ENCODE measurements around the gene ST6GALNAC3.

The ST6GALNAC3 gene

DNA sequence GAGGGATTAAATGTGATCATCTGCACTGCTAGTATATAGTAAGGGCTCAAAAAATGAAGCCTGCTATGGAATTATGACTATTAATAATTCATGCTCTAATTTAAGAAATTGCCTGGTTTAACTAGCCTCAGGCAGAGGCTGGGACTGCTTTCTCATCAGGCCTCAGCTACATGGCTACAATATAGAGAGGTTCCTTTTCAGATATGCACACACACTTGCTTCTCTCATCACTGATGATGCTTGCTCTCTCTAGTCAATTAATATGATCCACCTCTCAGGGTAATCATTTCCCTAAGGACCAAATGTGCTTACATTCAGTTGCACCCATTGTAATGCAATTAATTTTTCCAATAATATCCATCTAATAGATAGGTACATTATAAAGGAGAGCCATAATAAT is 467.8 kb downstream of the ST6GALNAC3 start:
- no peak for DNase-seq

DNA sequence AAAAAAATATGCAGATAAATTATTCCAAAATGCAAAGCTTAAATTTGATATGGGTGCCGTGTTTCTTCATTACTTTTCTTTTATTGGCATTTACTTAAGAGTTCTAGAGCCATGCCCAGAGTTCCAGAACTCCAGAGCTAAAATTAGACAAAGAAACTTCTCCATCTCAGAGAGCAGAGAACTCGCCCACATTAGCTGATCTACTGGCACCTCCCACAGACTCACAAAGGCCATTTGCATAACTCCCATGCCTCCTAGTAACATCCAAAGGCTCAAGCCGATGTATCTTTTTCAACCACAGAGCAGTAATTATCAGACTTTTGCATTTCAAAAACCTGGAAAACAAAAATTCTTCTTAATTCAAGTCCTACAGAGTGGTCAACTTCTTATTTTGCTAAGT is 468.9 kb downstream of the ST6GALNAC3 start:
- DNase-seq = no peak

DNA sequence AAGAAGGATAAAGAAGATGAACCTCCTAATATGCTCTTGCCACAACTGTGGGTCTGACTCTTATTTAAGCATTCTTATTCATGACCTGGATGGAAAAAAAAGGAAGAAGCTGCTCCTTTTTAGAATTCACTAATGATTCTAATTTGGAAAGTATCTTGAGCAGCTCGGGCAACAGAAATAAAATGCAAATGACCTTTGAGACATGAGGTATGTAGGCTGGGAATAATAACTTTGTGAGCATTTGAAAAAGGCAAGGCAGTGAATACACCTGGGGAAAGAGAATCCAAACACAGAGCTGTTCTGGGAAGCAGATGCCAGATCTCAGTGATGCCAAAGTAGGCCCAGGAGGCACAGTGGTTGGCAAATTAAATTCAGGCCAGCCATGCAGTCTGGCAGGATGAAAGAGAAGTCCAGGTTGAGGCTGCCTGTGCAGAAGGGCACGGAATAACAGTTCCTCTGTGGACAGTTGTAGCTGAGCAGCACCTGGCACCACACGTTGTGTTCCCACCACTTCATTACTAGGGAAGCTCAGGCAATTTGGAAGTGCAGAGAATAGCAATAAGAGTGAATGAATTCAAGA is 471.9 kb downstream of the ST6GALNAC3 start:
- DNase-seq = no peak

DNA sequence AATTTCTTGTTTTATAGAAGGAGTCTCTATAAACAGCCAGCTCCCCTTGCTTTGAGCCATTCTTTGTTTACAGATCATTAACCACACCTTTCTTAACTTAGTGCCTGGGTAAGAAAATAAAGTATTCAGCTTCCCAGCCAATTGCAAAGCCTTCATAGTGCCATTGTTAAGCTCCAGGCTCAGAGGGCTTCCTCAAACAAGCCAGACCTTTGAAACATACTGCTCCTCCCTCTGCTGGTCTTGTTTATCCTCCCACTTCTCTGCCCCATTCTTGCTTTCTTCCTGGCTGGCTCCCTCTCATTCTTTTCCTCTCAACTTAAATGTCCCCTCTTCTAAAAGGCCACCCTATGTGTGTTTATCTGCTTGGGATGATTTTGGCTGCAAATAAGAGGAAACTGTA is 473.4 kb downstream of the ST6GALNAC3 start:
- DNase-seq = no peak

DNA sequence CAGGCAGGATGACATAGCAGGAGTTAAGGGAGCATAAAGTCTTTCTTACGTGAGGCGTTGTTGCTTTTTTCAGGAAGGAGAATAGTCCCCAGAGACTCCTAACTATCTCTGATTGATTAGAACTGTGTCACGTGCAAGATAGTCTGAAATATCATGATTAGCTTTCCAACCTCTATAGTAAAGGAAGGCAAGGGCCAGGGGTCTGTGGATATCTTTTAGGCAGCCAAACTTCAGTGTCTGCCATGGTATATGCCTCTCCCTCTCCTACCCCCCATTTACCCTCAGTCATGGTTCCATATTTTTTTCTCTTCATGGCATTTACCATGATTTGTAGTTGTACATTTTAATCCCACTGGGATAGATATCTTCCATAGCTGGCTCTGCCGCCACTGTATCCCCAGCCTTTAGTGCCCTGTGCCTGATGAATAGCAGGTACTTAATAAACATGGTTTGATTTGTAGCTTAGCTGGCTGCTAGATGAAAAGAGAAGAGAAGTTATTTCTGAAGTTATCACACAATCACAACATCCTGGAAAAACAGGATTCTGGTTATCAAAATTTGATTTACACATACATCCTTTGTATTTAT is 474.1 kb downstream of the ST6GALNAC3 start:
- DNase-seq = no peak

DNA sequence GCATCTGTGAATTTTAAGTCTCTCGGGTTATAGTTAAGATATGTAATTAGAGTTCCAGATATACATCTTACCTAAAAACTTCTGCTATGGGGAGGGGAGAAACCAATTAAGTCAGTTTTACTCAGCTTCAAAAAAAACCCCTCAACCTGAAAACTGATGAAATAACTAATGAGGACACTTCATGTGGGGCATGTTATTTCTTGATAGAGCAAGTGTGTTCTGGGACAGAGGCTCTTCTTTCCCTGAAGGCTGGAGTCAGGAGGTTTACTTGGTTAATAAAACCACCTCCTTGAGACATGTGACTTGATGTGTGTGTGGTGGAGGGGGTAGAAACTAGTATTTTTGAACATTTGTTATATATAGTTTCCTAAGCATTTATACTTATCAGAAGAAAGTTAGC is 479.7 kb downstream of the ST6GALNAC3 start:
- DNase-seq = no peak

DNA sequence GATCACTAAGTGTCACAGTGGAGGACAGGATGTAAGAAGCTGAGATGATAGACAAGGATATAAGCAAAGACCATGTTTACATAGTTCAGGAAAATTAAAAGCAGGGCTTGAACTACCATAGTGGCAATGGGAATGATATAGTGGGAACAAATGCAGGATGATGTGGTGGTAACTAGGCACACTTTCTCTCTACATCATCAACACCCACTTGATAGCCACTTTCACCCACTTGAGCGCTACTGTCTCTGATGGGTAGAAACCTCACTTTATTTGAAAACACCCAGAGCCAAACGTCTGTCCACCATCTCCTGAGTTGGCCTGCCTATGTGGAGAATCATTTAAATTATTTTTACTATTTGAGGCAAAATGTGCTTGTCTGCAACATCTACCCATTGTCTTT is 487.7 kb downstream of the ST6GALNAC3 start:
- no peak for DNase-seq

DNA sequence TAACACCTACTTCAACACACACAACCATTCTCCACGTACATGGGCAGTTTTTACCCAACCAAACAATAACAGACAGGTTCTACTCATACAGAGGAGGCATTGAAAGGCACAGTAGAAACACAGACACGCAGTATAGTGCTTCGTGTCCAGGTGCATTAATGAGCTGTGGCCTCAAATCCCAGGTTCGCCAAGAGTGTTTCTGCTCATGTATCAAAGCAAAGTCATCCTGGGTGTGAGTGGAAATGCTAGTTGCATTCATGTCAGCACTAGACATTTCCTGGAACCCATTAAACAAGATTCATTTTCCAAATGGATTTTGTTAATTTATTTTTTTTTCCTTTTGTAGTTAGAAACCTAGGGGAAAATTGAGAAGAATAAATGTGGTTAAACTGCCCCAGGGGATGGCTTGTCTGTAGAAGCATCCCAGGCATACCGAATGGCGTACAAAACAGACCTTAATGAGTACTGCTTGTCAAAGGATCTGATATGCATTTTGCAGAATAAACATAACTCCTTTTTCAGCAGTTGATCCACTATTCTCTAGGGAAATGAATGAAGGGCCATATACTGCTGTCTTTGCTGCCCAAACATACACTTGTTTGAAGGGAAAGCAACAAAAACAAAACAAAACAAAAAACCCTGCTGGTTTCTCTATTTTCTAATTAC is 494.2 kb downstream of the ST6GALNAC3 start:
- no peak for DNase-seq

DNA sequence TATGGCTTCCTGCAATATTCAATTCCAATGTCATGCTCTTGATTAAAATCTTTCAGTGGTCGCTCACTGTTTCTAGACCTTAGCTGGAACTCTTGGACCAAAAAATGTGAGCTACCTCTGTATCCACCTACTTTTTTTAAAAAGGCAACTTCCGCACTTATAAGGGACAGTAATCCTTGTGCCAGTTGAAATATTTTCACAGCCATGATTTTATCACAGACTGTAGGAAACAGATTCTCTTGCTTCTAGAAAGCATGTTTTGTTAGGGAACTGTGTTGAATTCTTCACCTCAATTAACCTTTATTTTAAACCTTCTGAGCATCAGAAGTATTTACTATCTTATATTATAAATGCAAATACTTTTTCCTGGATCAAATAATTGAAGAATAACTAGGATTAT is 496.7 kb downstream of the ST6GALNAC3 start:
- no peak for DNase-seq

DNA sequence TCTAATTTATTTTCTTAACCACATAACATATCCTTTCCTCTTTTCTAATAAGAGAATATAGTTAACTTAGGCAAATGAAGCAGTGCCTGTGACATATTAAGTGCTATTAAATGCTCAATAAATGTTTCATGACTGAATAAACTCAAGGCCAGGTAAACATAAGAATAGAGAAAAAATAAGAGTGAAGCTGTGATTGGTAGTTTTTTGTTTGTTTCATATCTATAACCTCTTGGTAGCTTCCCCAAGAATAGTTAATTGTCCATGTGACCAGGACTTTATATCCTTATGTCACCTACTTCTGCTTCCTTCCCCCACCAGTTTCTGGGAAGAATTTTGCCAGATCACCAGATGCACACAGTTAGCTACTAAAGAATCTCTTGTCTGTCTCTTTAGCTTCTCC is 497.7 kb downstream of the ST6GALNAC3 start:
- DNase-seq = no peak

DNA sequence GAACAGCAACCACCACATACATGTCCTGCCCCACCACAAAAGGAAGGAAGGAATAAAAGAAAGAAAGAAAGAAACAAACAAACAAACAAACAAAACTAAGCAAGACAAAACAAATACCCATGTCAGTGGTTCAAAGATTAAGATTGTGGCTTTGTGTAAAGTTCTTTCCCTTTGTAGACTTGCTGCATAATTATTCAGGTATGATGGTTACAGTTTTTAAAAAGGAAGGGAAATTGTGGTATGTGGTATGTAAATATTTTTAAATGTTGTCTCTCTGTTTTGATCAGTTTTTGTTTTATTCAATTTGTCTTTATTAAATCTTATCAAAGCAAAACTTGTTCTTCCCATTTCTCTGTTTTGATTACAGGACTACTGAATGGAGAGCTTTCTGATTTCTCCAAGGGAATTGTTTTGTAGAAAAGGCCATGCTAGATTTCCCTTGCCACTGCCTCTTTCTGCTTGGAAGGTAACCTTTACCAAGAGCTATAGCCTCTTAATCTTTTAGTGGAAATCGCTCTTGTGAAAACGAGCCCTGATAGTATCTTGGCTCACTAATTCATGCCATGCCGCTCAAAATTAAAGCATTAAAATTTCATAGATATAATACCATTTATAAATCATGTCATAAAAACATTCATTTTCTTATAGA is 502.5 kb downstream of the ST6GALNAC3 start:
- no peak for DNase-seq

DNA sequence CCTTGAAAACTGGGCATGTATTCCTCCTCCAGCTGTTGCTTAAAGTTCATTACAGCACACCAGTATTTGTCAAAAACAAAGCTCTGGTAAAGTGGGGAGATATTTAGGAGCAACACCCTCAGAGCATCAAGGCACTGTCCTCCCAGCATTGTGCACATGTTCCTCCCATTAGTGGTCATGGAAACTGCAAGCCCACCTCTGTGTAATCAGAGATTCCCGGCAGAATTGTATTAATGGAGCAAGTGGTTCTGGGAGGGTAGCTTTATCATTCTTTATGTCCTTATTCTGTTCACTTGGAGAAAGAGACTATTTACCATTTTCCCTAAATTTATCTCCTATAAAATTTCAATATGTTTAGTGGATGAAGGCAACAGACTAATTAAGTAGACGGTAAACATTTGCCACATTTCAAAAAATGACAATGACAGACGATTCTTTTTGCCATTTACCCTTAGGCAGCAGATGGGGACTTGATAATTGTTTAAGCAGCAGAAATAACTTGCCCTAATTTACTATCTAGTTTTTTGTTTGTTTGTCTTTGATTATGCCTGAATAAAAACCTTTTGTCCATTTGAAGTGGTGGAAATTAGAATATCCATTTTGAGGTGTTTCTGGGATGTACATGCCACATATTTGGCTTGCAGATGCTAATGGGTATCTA is 503.1 kb downstream of the ST6GALNAC3 start:
- DNase-seq = no peak

DNA sequence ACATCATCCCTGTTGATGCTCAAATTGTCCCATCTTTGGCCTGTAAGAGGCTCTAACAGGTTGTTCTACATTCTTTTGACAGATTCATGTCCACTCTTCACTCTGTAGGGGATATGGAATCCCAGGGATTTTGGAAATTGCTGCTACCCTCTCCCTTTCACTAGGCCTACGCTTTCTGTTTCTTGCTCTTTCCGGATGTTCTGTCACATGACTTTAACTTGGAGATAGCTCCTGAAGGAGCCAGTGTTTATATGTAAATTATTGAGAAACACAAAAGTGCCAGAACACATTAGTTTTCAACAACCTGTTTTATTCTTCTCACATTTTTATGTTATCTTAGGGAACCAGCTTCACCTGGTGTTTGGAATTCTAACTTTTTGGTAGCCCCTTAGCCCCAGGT is 505.7 kb downstream of the ST6GALNAC3 start:
- no peak for DNase-seq

DNA sequence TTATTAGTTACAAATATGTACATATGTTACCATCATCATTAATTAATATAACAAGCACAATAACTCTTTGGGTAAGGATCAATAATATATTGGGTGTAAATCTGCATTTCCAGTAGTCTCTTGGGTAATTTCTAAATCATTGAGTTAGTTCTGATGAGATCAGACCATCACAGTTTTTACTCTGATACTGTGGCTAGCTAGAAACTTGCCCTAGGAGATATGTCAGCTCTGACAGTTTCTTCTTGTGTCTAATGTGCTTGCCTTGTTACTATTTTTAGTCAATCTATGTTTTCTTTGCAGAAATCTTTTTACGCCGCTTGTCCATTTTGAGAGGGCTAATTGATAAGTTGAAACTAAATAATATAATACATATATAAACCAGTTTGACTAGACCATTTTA is 507.2 kb downstream of the ST6GALNAC3 start:
- DNase-seq = no peak

DNA sequence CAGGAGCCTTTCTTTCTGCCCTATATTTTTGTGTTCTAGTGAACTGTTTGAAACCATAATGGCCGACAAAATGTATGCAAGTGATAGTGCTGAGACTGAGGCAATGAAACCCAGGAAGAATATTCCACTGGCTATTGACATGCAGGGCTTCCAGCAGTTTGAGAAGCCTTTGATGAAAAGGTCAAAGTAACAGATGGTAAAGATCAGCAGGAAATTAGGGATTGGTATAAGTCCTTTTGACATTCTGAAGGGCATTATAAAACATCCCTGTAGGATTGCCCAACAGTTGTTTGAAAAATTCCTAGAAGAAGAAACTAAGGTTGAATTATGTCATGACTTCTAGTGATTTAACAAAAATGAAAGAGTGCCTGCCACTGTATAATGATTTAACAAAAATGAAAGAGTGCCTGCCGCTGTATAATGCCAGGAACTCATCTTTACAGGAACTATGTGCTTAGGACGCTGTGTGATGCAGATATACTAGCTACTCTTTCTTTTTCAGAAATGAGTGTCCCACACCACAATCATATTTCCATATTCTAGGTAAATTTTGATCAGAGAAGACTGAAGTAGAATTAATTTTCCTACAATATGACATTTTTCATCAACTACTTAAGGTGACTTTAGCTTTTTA is 508.8 kb downstream of the ST6GALNAC3 start:
- no peak for DNase-seq

DNA sequence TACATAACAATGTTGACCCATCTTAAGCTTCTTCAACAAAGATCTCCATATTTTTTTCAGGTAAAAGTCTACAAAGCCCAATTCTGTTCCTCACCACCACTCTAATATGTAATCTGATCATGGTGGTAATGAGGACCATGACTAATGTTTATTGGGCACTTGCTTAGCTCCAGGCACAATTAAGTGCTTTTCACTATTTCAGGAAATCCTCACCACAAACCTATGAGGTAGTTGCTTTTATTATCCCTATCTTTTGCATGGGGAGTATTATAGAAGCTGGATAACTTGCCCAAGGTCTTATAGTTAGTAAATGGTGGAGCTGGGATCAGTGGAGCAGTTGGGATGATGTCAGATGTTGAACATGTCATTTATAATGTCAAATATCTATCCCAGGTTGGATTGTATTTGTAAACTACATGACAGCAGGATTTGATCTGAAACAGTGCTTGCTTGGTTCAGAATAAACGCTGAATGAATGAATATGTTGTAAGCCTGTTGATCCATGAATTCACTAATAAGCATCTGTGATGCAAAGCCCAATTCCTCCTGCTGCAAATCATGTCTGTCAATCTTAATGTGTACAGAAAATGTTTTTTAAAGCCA is 509.4 kb downstream of the ST6GALNAC3 start:
- no peak for DNase-seq

DNA sequence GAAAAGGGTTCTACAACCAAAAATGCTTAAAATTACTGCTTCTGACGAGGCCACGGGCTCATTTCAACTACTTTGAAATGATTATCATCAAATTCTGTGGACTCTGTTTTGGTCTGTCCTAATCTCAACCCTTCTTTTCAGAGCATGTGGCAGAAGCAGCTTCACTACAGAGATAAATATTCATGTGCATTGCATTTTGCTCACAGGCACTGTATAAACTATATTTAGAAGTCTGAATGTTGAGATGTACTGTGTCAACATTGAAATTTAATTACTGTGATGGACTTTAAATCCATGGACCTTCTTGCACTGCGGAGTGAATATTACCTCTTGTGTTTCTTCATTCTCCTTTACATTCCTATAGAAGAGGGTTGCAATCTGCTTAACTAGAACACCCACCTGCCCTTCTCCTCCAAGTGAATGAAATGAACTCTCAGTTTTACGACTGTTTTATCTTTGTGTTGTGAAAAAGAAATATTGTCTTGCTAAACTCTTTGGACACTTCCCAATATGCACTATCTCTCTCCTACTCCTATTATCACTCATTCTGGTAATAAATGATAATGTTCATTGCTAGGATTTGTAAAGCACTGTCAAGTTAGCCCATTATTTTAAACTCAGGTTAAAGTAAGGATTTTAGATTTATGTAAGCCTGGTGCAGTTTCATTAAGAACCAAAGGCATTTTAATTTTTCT is 511.6 kb downstream of the ST6GALNAC3 start:
- no peak for DNase-seq

DNA sequence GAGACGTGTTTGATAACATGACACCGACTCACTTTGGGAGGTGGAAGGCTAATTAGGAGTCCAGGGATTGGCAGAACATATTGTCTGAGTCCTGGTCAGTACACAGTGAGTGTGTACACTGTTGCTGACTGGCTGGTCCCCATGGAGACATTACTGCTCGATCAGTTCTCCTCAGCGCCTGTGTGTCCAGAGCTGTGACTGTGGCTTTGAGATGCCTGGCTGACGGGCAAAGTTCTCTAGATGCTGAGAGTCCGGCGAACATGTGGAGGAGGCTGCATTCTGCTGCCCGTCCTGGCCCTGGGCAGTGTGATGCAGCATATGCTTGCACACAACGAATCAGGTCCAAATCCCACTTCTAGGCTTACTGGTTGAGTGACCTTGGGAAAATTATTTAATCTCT is 512.7 kb downstream of the ST6GALNAC3 start:
- DNase-seq = no peak

DNA sequence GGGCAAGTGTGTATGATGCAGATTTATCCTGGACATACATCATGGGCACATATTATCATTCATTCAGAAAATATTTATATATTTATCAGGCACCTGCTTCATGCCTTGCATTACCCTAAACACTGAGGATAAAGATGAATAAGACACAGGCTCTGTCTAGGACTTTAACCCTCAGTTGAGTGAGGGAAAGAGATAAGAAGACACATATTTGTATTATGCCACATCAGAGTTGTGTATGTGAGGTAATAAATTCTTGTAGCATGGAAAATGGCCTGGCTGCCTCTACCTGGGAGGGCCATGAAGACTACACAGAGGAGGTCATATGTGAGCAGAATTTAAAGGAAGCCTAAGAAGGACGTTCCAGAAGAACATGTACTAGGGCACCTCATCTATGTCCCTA is 516.9 kb downstream of the ST6GALNAC3 start:
- no peak for DNase-seq

DNA sequence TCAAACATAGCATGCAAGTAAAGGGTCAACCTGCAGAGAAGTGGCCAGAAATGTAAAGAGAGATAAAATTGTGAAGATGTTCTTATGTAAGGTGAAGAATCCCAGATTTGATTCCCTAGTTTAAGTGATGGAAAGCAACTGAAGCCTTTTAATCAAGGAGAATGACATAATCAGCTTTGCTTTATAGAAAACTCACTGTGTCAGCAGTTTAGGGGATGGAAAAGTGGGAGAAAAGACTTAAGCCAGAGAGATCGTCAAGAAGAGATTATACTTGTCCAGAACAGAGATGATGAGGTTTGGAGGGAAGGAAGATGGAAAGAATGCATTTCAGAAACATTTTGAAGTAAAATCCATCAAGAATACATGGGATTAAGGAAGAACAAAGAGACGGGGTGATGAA is 517.4 kb downstream of the ST6GALNAC3 start:
- DNase-seq = no peak

DNA sequence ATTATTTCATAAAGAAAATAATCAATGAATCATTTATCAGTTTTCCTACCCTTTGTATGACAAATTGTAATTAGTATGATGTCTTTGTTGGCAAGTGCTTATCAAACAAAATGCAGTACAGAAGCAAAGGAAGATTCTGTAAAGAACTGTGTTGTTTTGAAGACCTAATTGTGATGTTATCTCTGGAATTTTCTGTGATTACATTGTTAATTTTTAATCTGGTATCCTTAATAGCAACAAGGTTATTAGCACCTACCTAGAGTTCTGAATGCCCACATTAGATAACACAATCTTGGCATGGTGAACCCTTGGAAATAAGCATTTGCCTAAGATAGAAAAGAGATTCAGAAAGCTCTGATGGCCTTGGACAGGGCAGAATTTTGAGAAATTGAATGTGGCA is 518.6 kb downstream of the ST6GALNAC3 start:
- no peak for DNase-seq

DNA sequence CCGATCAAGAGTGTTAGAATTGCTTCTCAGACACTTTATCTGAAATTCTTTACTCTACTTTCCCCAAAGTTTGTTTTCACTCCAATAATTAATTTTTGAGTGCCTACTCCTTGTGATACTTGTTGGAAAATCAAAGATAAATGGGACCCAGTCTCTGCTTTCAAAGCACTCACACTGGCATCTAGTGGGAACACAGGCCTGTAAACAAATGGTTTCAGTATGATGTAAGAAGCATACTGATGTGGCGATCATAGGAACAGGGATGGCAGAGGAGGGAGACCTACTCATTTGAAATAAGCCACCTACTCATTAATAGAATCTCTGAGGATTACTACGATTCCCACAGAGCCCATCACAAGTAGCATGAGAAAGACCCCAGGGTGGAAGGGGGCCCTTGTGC is 519.1 kb downstream of the ST6GALNAC3 start:
- DNase-seq = no peak
